Karpas-422 (cell line): ENCODE results near the gene RSPH10B2. TPM values are rescaled to one million over a fixed set of nuclear protein-coding genes. Genes with fewer than 3 reads are reported as not detected.
"Not testable (repeated sequence)": the region's sequence is repeated elsewhere in the genome, so short reads cannot be mapped to it uniquely, and the experiment has no call there.

Experiments
- DNase-seq: peaks from one replicate; pipeline ENCODE4 v3.0.0-alpha.2; 2015
- H2AFZ ChIP-seq: fragments of 200-600 bp; sonication (generic); 2 replicates; pipeline ENCODE4 v1.6.1; 2014; ENCODE audit warnings: antibody characterized with exemption, low read length, mixed read lengths
- H3K27ac ChIP-seq: fragments of 200-600 bp; sonication (generic); 2 replicates; pipeline ENCODE4 v1.5.1; 2014; ENCODE audit warnings: mild to moderate bottlenecking, low read length, moderate library complexity
- H3K27me3 ChIP-seq: fragments of 200-600 bp; sonication (generic); 2 replicates; pipeline ENCODE4 v1.6.1; 2014; ENCODE audit warnings: low read length, mixed read lengths
- H3K36me3 ChIP-seq: fragments of 200-600 bp; sonication (generic); 2 replicates; pipeline ENCODE4 v1.6.1; 2014; ENCODE audit warnings: low read length, mixed read lengths; ENCODE audit not compliant: insufficient read depth
- H3K4me1 ChIP-seq: fragments of 200-600 bp; sonication (generic); 2 replicates; pipeline ENCODE4 v1.6.1; 2014; ENCODE audit warnings: mild to moderate bottlenecking, low read length, mixed read lengths
- H3K4me2 ChIP-seq: fragments of 200-600 bp; sonication (generic); 2 replicates; pipeline ENCODE4 v1.6.1; 2014; ENCODE audit warnings: low read length, low read depth, mild to moderate bottlenecking; ENCODE audit not compliant: poor library complexity, severe bottlenecking
- H3K4me3 ChIP-seq: fragments of 200-600 bp; sonication (generic); 2 replicates; pipeline ENCODE4 v1.5.1; 2014; ENCODE audit warnings: mild to moderate bottlenecking, antibody characterized with exemption, low read length, mixed read lengths
- H3K79me2 ChIP-seq: fragments of 200-600 bp; sonication (generic); 2 replicates; pipeline ENCODE4 v1.6.1; 2014; ENCODE audit warnings: mild to moderate bottlenecking, low read length, mixed read lengths
- H3K9ac ChIP-seq: fragments of 200-600 bp; sonication (generic); 2 replicates; pipeline ENCODE4 v1.6.0; 2014; ENCODE audit warnings: low read length
- H3K9me2 ChIP-seq: fragments of 200-600 bp; sonication (generic), shearing (Covaris generic); replicated peaks from 2 replicates; pipeline ENCODE4 v1.6.0; 2014; ENCODE audit warnings: mild to moderate bottlenecking, low read length, moderate library complexity; ENCODE audit not compliant: insufficient read depth
- H3K9me3 ChIP-seq: fragments of 300-700, 200-600 bp; sonication (generic); 2 replicates; pipeline ENCODE4 v1.6.1; 2014; ENCODE audit warnings: low read length, mixed read lengths
- H4K20me1 ChIP-seq: fragments of 200-600 bp; sonication (generic); 2 replicates; pipeline ENCODE4 v1.6.1; 2014; ENCODE audit warnings: mild to moderate bottlenecking, antibody characterized with exemption, low read length, low read depth; ENCODE audit not compliant: insufficient read depth
- total RNA-seq: library from RNA; depleted of rRNA; stranded (reverse); fragments of >200 nt; shearing (Covaris generic); gene quantifications from 2 replicates; pipeline ENCODE4 v1.2.3, GENCODE V29; 2014; ENCODE audit warnings: low replicate concordance; rRNA removed

RSPH10B2 gene
- total RNA-seq, 1 experiment from 2014 or later = not detected

DNA sequence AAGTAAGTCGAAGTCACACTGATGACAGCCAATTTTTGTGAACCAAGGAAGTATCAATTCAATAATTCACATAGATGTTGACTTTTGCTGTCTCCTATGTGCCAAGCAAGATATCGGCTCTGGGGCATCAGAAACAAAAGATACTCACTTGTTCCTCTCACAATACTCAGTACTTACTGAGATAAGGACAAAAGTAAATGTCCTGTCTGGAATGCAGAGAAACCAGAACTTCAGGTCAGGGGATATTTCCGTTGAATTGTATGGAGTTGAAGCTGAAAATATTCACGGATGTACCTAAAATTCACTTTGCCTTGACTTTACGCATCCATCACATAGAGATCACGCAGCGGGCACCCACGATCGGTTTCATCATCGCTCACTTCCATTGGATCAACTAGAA is 83.2 kb downstream of the RSPH10B2 start:
- DNase-seq, H3K27me3 ChIP-seq, H3K9me3 ChIP-seq, H3K9ac ChIP-seq, H3K27ac ChIP-seq, H3K36me3 ChIP-seq, H4K20me1 ChIP-seq, H3K4me3 ChIP-seq, H3K79me2 ChIP-seq, H3K4me2 ChIP-seq, H3K4me1 ChIP-seq, H3K9me2 ChIP-seq, H2AFZ ChIP-seq: not testable (repeated sequence)

DNA sequence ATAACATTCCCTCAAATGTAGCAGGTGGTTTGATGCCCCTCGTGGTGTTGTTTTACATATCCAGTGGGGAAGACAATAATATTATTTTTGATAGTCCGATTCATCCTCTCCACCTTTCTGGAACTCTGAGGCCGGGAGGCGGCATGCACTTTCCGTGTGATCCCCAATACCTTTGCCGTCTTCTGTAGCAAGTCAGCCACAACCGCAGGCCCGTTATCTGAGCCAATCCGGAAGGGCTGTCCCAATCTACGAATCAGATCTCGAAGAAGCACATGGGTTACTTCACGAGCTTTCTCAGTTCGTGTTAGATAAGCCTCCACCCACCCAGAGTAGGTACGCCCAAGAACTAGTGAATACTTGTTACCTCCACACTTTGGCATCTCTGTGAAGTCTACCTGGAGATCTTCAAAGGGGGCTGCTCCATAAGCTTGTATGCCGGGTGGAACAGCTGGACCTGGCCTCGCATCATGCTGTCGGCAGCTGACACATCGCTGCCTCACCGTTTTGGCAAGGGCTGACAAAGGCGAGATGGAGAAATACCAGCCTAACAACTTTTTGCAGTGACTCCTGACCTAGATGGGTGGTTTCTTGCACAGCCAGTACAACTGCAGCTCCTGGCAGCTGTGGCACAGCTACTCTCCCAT is 88.5 kb downstream of the RSPH10B2 start:
- DNase-seq, H3K4me3 ChIP-seq, H3K9ac ChIP-seq, H3K9me2 ChIP-seq, H3K27me3 ChIP-seq, H3K27ac ChIP-seq, H3K79me2 ChIP-seq, H3K4me2 ChIP-seq, H4K20me1 ChIP-seq, H2AFZ ChIP-seq, H3K36me3 ChIP-seq, H3K4me1 ChIP-seq, H3K9me3 ChIP-seq: not testable (repeated sequence)

DNA sequence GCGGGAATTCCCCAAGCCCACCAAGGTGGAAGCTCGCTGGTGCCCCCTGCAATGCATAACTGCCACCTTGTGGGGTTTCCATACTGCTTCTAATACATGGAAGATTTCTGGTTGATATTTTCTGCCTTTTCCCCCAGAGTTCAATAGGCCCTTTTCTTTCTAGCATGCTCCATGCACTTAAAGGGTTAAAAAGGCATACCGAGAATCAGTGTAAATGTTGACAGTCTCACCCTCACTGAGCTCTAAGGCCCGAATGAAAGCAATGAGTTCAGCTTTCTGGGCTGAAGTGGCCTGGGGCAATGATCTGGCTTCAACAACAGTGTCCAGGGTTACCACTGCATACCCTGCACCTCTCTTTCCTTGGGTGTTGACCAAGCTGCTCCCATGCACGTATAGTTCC is 89.2 kb downstream of the RSPH10B2 start:
- H3K4me2 ChIP-seq, H3K27me3 ChIP-seq, H4K20me1 ChIP-seq, H3K4me3 ChIP-seq, H3K9ac ChIP-seq, H3K36me3 ChIP-seq, H3K79me2 ChIP-seq, H3K27ac ChIP-seq, H2AFZ ChIP-seq, H3K9me2 ChIP-seq, H3K4me1 ChIP-seq, DNase-seq, H3K9me3 ChIP-seq: not testable (repeated sequence)

GRCh38 chr7:6843654-6844053 is 89.8 kb downstream of the RSPH10B2 start:
- not testable (repeated sequence) for H3K9me2 ChIP-seq, H3K27ac ChIP-seq, H3K79me2 ChIP-seq, H3K4me1 ChIP-seq, H3K36me3 ChIP-seq, DNase-seq, H4K20me1 ChIP-seq, H2AFZ ChIP-seq, H3K9me3 ChIP-seq, H3K4me2 ChIP-seq, H3K4me3 ChIP-seq, H3K27me3 ChIP-seq, H3K9ac ChIP-seq

- H3K9me2 ChIP-seq, H3K4me3 ChIP-seq, H3K79me2 ChIP-seq, H2AFZ ChIP-seq, DNase-seq, H4K20me1 ChIP-seq, H3K27ac ChIP-seq, H3K4me2 ChIP-seq, H3K9me3 ChIP-seq, H3K4me1 ChIP-seq, H3K36me3 ChIP-seq, H3K27me3 ChIP-seq, H3K9ac ChIP-seq: not testable (repeated sequence)
Measured at GRCh38 chr7:6845971-6846449, 92.1 kb downstream of the RSPH10B2 start.

GRCh38 chr7:6847751-6848150 is 93.8 kb downstream of the RSPH10B2 start:
- not testable (repeated sequence) for H2AFZ ChIP-seq, H3K9ac ChIP-seq, H3K4me3 ChIP-seq, H3K27me3 ChIP-seq, H3K4me2 ChIP-seq, H3K79me2 ChIP-seq, H3K9me3 ChIP-seq, DNase-seq, H3K9me2 ChIP-seq, H3K36me3 ChIP-seq, H3K4me1 ChIP-seq, H4K20me1 ChIP-seq, H3K27ac ChIP-seq

Other genes with a start within 250 kb of the RSPH10B2 start
- not detected in 2 replicates for gene GRID2IP, start 202.6 kb upstream of the RSPH10B2 start, total RNA-seq
- gene ZDHHC4, start 176.6 kb upstream of the RSPH10B2 start, total RNA-seq = 48.4 and 66.1 TPM in 2 replicates
- 14.0 and 35.2 TPM in 2 replicates for gene INTS15, start 164.1 kb upstream of the RSPH10B2 start, total RNA-seq
- 0.04 TPM in 1 of 2 replicates, not detected in the other for gene ZNF853, start 138.5 kb upstream of the RSPH10B2 start, total RNA-seq
- gene ZNF316, start 116.8 kb upstream of the RSPH10B2 start, total RNA-seq = 9.1 and 20.3 TPM in 2 replicates
- 29.0 and 34.4 TPM in 2 replicates for gene ZNF12, start 47.2 kb upstream of the RSPH10B2 start, total RNA-seq
- 76.5 and 87.2 TPM in 2 replicates for gene CCZ1B, start 72.2 kb downstream of the RSPH10B2 start, total RNA-seq